ENCODE data around the gene SULT6B1. TPM values are rescaled to one million over a fixed set of nuclear protein-coding genes. Genes with fewer than 3 reads are reported as not detected.
A peak's percentile ranks its signal among the peaks of the same experiment; 100 is the strongest.

The SULT6B1 gene
- polyA plus RNA-seq, 1 donor (not counting 4 experiments of a cell fraction or from before 2014, with no cell fraction given), result not detected

DNA sequence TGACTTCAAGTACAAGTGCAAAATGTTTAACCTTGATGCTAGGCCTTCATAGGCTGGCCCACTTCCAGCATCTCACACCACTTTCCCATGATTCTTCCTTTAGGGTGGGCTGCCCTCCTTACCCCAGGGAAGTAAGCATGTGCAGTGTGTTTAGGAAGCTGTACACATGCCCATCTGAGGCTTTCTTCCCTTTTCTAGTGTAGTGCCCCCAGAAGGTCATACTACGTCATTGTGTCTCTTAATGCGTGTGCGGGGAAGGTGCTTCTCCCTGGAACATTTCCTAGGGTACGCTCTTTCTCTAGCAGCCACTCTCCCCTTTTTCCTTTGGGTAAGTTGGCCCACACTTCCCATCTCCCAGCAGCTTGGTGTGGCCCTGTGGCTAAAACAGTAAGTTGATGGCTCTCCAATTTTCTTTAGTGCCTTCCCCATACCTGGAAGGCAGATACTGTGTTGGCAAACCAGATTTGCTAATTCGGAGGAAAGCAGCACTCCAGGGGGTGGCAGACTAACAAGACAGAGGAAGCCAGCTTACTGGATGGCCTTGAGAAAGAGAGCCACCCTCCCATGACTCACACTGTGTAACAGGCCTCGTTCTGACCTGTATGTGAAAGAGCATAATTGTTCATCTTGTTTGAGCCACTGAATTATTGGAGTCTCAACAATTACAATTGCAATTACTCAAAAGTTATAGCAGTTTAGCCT is 1.1 kb upstream of the SULT6B1 start:
- DNase-seq (ENCODE audit: low read depth, low spot score), result peak; percentile 35
- Histone ChIP-seq H3K9me3 (ENCODE audit: control insufficient read depth, low read depth, low read length) (no peaks in the 10 kb centered on the region), H3K79me2 (ENCODE audit: control insufficient read depth, insufficient read depth, low read length) (no peaks in the 10 kb centered on the region), H3K9me1 (ENCODE audit: control insufficient read depth, extremely low read depth, insufficient read depth, low read length) (no peaks in the 10 kb centered on the region), H3K4me1 (ENCODE audit: control insufficient read depth, extremely low read depth, insufficient read depth, low read length) (peaks cover 15% of the 10 kb centered on the region), H4K20me1 (ENCODE audit: control insufficient read depth, extremely low read depth, insufficient read depth, low read length) (no peaks in the 10 kb centered on the region), H3K4me3 (ENCODE audit: control insufficient read depth in 2 of 3, extremely low read depth in 1 of 3, insufficient read depth in 2 of 3, low read depth in 1 of 3, low read length in 3 of 3) (no peak overlapping the region), H3K4me2 (ENCODE audit: control insufficient read depth, extremely low read depth, insufficient read depth, low read depth, low read length) (peak overlapping the region; percentile 33), H3K36me3 (ENCODE audit: control insufficient read depth in 2 of 2, extremely low read depth in 1 of 2, insufficient read depth in 2 of 2, low read length in 2 of 2) (no peaks in the 10 kb centered on the region), H3K27ac (ENCODE audit: control insufficient read depth, insufficient read depth, low read length) (peak overlapping the region; percentile 58), H2AFZ (ENCODE audit: control insufficient read depth, low read length) (peak overlapping the region; percentile 84), H3K9ac (ENCODE audit: control insufficient read depth, extremely low read depth, insufficient read depth, low read length) (peak overlapping the region; percentile 15), H3K27me3 (ENCODE audit: control insufficient read depth, extremely low read depth, insufficient read depth, low read length) (no peaks in the 10 kb centered on the region)
- FAIRE-seq, result peak; percentile 99
- dilution Hi-C loops (cut with MboI; ENCODE audit: extremely low pct_ligation_motif_present, low sequenced_read_pairs), result no loop called here
- TF ChIP-seq, protein P1, sequence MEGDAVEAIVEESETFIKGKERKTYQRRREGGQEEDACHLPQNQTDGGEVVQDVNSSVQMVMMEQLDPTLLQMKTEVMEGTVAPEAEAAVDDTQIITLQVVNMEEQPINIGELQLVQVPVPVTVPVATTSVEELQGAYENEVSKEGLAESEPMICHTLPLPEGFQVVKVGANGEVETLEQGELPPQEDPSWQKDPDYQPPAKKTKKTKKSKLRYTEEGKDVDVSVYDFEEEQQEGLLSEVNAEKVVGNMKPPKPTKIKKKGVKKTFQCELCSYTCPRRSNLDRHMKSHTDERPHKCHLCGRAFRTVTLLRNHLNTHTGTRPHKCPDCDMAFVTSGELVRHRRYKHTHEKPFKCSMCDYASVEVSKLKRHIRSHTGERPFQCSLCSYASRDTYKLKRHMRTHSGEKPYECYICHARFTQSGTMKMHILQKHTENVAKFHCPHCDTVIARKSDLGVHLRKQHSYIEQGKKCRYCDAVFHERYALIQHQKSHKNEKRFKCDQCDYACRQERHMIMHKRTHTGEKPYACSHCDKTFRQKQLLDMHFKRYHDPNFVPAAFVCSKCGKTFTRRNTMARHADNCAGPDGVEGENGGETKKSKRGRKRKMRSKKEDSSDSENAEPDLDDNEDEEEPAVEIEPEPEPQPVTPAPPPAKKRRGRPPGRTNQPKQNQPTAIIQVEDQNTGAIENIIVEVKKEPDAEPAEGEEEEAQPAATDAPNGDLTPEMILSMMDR (optimal IDR thresholded peaks at IDR 0.05 in 1 of 3, IDR thresholded peaks at IDR 0.05 in 1 of 3, conservative IDR thresholded peaks at IDR 0.05 in 1 of 3; ENCODE audit: extremely low read depth in 1 of 3, insufficient read depth in 2 of 3, low read length in 3 of 3), result peak in 1 of 3 experiments; percentile 52
- TF ChIP-seq EZH2 (IDR thresholded peaks at IDR 0.05; ENCODE audit: low read length), result no peak

DNA sequence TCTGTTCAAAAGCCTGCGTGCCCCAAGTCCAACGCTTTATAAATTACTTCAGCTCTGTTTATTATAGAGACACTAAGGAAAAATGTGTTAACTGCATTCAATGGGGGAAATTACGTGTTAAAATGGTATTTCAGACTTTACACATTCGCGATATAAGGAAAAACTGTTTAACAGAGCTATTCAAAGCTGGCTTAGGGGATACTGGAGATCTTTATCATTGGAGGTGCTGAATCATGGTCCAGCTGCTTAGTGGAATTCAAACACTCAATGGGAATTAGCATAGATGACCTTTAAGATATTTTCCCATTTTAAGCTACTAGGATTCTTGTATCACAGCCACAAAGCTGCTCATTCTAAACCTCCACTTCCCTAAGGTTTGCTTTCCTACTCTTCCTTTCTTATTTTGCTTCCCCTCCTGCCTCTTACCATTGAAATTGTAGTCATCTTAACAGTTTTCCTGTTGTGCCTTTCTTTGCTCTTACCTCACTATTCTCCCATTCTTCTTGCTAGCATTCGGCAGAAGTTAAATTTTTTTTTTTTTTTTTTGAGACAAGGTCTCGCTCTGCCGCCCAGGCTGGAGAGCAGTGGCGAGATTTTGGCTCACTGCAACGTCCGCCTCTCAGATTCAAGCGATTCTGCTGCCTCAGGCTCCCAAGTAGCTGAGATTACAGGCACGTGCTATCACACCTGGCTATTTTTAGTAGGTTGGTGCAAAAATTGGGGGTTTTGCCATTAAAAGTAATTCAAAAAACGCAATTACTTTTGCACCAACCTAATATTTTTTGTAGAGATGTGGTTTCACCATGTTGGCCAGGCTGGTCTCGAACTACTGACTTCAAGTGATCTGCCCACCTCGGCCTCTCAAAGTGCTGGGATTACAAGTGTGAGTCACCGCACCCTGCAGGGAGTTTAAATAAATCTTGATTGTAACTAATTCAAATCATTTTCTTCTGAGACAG is 6.5 kb downstream of the SULT6B1 start:
- FAIRE-seq (no peak), DNase-seq (ENCODE audit: low read depth, low spot score) (no peak)
- dilution Hi-C loops (cut with MboI; ENCODE audit: extremely low pct_ligation_motif_present, low sequenced_read_pairs), result no loop called here
- H3K36me3 ChIP-seq (ENCODE audit: control insufficient read depth in 2 of 2, extremely low read depth in 1 of 2, insufficient read depth in 2 of 2, low read length in 2 of 2), result no peaks in the 10 kb centered on the region
- no peak for TF ChIP-seq EZH2 (IDR thresholded peaks at IDR 0.05; ENCODE audit: low read length)
- TF ChIP-seq, protein P1 (optimal IDR thresholded peaks at IDR 0.05 in 1 of 3, IDR thresholded peaks at IDR 0.05 in 1 of 3, conservative IDR thresholded peaks at IDR 0.05 in 1 of 3; ENCODE audit: extremely low read depth in 1 of 3, insufficient read depth in 2 of 3, low read length in 3 of 3), result no peak
- H3K4me1 ChIP-seq (ENCODE audit: control insufficient read depth, extremely low read depth, insufficient read depth, low read length), result peaks cover 7% of the 10 kb centered on the region
- H3K27me3 ChIP-seq (ENCODE audit: control insufficient read depth, extremely low read depth, insufficient read depth, low read length), result no peaks in the 10 kb centered on the region
- no peak overlapping the region for H3K27ac ChIP-seq (ENCODE audit: control insufficient read depth, insufficient read depth, low read length)
- H3K4me3 ChIP-seq (ENCODE audit: control insufficient read depth in 2 of 3, extremely low read depth in 1 of 3, insufficient read depth in 2 of 3, low read depth in 1 of 3, low read length in 3 of 3), result no peak overlapping the region
- H4K20me1 ChIP-seq (ENCODE audit: control insufficient read depth, extremely low read depth, insufficient read depth, low read length), result no peaks in the 10 kb centered on the region
- no peak overlapping the region for H3K9ac ChIP-seq (ENCODE audit: control insufficient read depth, extremely low read depth, insufficient read depth, low read length)
- H3K79me2 ChIP-seq (ENCODE audit: control insufficient read depth, insufficient read depth, low read length), result no peaks in the 10 kb centered on the region
- H2AFZ ChIP-seq (ENCODE audit: control insufficient read depth, low read length), result no peak overlapping the region
- H3K9me3 ChIP-seq (ENCODE audit: control insufficient read depth, low read depth, low read length), result no peaks in the 10 kb centered on the region
- H3K4me2 ChIP-seq (ENCODE audit: control insufficient read depth, extremely low read depth, insufficient read depth, low read depth, low read length), result no peak overlapping the region
- H3K9me1 ChIP-seq (ENCODE audit: control insufficient read depth, extremely low read depth, insufficient read depth, low read length), result no peaks in the 10 kb centered on the region

Measured in keratinocyte (primary cell).